Measurements from ENCODE around the gene TTF1. TPM values are rescaled to one million over a fixed set of nuclear protein-coding genes. Genes with fewer than 3 reads are reported as not detected.

Gene TTF1
- total and polyA plus RNA-seq, 2 donors from 2014 or later: 10.3 to 16.3 TPM

GRCh38 chr9:132418726-132419363 is 12.2 kb upstream of the TTF1 start:
- no peaks in the 10 kb centered on the region for H3K36me3 ChIP-seq (ENCODE audit: control insufficient read depth in 2 of 3, insufficient read depth in 3 of 3, low read length in 3 of 3)
- FAIRE-seq: no peak
- TF ChIP-seq CTCF (IDR thresholded peaks at IDR 0.05; ENCODE audit: borderline replicate concordance, extremely low read depth, insufficient read depth): no peak
- H3K9ac ChIP-seq (ENCODE audit: low read length in 3 of 3): no peak overlapping the region
- no peak for DNase-seq
- peaks cover 3% of the 10 kb centered on the region for H3K27me3 ChIP-seq (ENCODE audit: control insufficient read depth, insufficient read depth, low read length)
- H3K27ac ChIP-seq (ENCODE audit: low read depth in 2 of 2, low read length in 2 of 2): no peak overlapping the region
- H3K9me3 ChIP-seq (ENCODE audit: control insufficient read depth in 2 of 3, insufficient read depth in 1 of 3, low read length in 3 of 3): no peaks in the 10 kb centered on the region
- intact Hi-C loops (cut with DNase I): loop anchor here (10.0 kb wide), 1 partner anchor 156 kb away; no protein-coding TSS in a partner anchor
- H3K4me3 ChIP-seq (ENCODE audit: low read length in 3 of 3): no peak overlapping the region
- no peaks in the 10 kb centered on the region for H3K4me1 ChIP-seq (ENCODE audit: control insufficient read depth in 2 of 3, insufficient read depth in 2 of 3, low read depth in 1 of 3, low read length in 3 of 3)

- Histone ChIP-seq H3K27me3 (ENCODE audit: control insufficient read depth, insufficient read depth, low read length) (peaks cover 4% of the 10 kb centered on the region), H3K9me3 (ENCODE audit: control insufficient read depth in 2 of 3, insufficient read depth in 1 of 3, low read length in 3 of 3) (no peaks in the 10 kb centered on the region), H3K27ac (ENCODE audit: low read depth in 2 of 2, low read length in 2 of 2) (no peak overlapping the region), H3K9ac (ENCODE audit: low read length in 3 of 3) (no peak overlapping the region), H3K4me1 (ENCODE audit: control insufficient read depth in 2 of 3, insufficient read depth in 2 of 3, low read depth in 1 of 3, low read length in 3 of 3) (peaks cover 0 to 8% (median 0%) of the 10 kb centered on the region in 3 donors), H3K36me3 (ENCODE audit: control insufficient read depth in 2 of 3, insufficient read depth in 3 of 3, low read length in 3 of 3) (no peaks in the 10 kb centered on the region), H3K4me3 (ENCODE audit: low read length in 3 of 3) (no peak overlapping the region)
- no peak for TF ChIP-seq CTCF (IDR thresholded peaks at IDR 0.05; ENCODE audit: borderline replicate concordance, extremely low read depth, insufficient read depth)
- intact Hi-C loops (cut with DNase I): loop anchor here (10.0 kb wide), 1 partner anchor 160 kb away; no protein-coding TSS in a partner anchor
- DNase-seq (no peak), FAIRE-seq (no peak)
These were observed 8.5 kb upstream of the TTF1 start for GRCh38 chr9:132415181-132415580.

GRCh38 chr9:132414731-132415130 is 8.1 kb upstream of the TTF1 start:
- FAIRE-seq: no peak
- Histone ChIP-seq H3K27me3 (ENCODE audit: control insufficient read depth, insufficient read depth, low read length) (peaks cover 4% of the 10 kb centered on the region), H3K4me3 (ENCODE audit: low read length in 3 of 3) (no peak overlapping the region), H3K27ac (ENCODE audit: low read depth in 2 of 2, low read length in 2 of 2) (no peak overlapping the region), H3K9ac (ENCODE audit: low read length in 3 of 3) (no peak overlapping the region), H3K36me3 (ENCODE audit: control insufficient read depth in 2 of 3, insufficient read depth in 3 of 3, low read length in 3 of 3) (no peaks in the 10 kb centered on the region), H3K4me1 (ENCODE audit: control insufficient read depth in 2 of 3, insufficient read depth in 2 of 3, low read depth in 1 of 3, low read length in 3 of 3) (peaks cover 0 to 9% (median 0%) of the 10 kb centered on the region in 3 donors), H3K9me3 (ENCODE audit: control insufficient read depth in 2 of 3, insufficient read depth in 1 of 3, low read length in 3 of 3) (no peaks in the 10 kb centered on the region)
- no peak for TF ChIP-seq CTCF (IDR thresholded peaks at IDR 0.05; ENCODE audit: borderline replicate concordance, extremely low read depth, insufficient read depth)
- intact Hi-C loops (cut with DNase I): loop anchor here (10.0 kb wide), 1 partner anchor 160 kb away; no protein-coding TSS in a partner anchor
- no peak for DNase-seq
